ENCODE data around the gene ELK3. TPM values are rescaled to one million over a fixed set of nuclear protein-coding genes. Genes with fewer than 3 reads are reported as not detected.

ELK3 gene
- total RNA-seq, 1 donor from 2014 or later = 5.3 TPM

GRCh38 chr12:96195845-96196451 is 1.8 kb downstream of the ELK3 start:
- H3K4me3 ChIP-seq (ENCODE audit: low read depth, low read length) = peak overlapping the region; percentile 90
- no peaks in the 10 kb centered on the region for H3K36me3 ChIP-seq (ENCODE audit: control insufficient read depth, insufficient read depth, low read length)
- DNase-seq (ENCODE audit: low read depth) (peak; percentile 65), FAIRE-seq (no peak)
- no peaks in the 10 kb centered on the region for H3K27me3 ChIP-seq (ENCODE audit: control insufficient read depth, insufficient read depth, low read length)
- TF ChIP-seq CTCF (IDR thresholded peaks at IDR 0.05; ENCODE audit: insufficient read depth, low read length, severe bottlenecking) = no peak

- FAIRE-seq = no peak
- Histone ChIP-seq H3K27me3 (ENCODE audit: control insufficient read depth, insufficient read depth, low read length) (no peaks in the 10 kb centered on the region), H3K4me3 (ENCODE audit: low read depth, low read length) (no peak overlapping the region), H3K36me3 (ENCODE audit: control insufficient read depth, insufficient read depth, low read length) (no peaks in the 10 kb centered on the region)
- no peak for TF ChIP-seq CTCF (IDR thresholded peaks at IDR 0.05; ENCODE audit: insufficient read depth, low read length, severe bottlenecking)
- DNase-seq (ENCODE audit: low read depth) = peak; percentile 73
Observed at GRCh38 chr12:96196781-96197180, 2.6 kb downstream of the ELK3 start.

GRCh38 chr12:96197503-96198272 is 3.5 kb downstream of the ELK3 start:
- no peak for FAIRE-seq
- Histone ChIP-seq H3K27me3 (ENCODE audit: control insufficient read depth, insufficient read depth, low read length) (no peaks in the 10 kb centered on the region), H3K4me3 (ENCODE audit: low read depth, low read length) (no peak overlapping the region), H3K36me3 (ENCODE audit: control insufficient read depth, insufficient read depth, low read length) (no peaks in the 10 kb centered on the region)
- DNase-seq (ENCODE audit: low read depth) = peak; percentile 99
- TF ChIP-seq CTCF (IDR thresholded peaks at IDR 0.05; ENCODE audit: insufficient read depth, low read length, severe bottlenecking) = no peak

GRCh38 chr12:96198965-96199364 is 4.8 kb downstream of the ELK3 start:
- no peak overlapping the region for H3K4me3 ChIP-seq (ENCODE audit: low read depth, low read length)

GRCh38 chr12:96199464-96199863 is 5.3 kb downstream of the ELK3 start:
- no peak overlapping the region for H3K4me3 ChIP-seq (ENCODE audit: low read depth, low read length)
- no peak for TF ChIP-seq CTCF (IDR thresholded peaks at IDR 0.05; ENCODE audit: insufficient read depth, low read length, severe bottlenecking)
- H3K36me3 ChIP-seq (ENCODE audit: control insufficient read depth, insufficient read depth, low read length) = no peaks in the 10 kb centered on the region
- H3K27me3 ChIP-seq (ENCODE audit: control insufficient read depth, insufficient read depth, low read length) = no peaks in the 10 kb centered on the region
- no peak for DNase-seq (ENCODE audit: low read depth)
- FAIRE-seq = no peak

More at GRCh38 chr12:96198965-96199364, 4.8 kb downstream of the ELK3 start:
- FAIRE-seq = no peak
- no peaks in the 10 kb centered on the region for H3K36me3 ChIP-seq (ENCODE audit: control insufficient read depth, insufficient read depth, low read length)
- peak; percentile 99 for DNase-seq (ENCODE audit: low read depth)
- H3K27me3 ChIP-seq (ENCODE audit: control insufficient read depth, insufficient read depth, low read length) = no peaks in the 10 kb centered on the region
- no peak for TF ChIP-seq CTCF (IDR thresholded peaks at IDR 0.05; ENCODE audit: insufficient read depth, low read length, severe bottlenecking)

All from bronchial epithelial cell (primary cell).